Sigmoid colon (tissue), 4 donors: Measurements from ENCODE around the gene ZNF562.

Experiments
- CTCF ChIP-seq, 4 experiments: fragments of 450-650 bp in 3 of 4; fragments of 200-600 bp in 1 of 4; IDR thresholded peaks; one replicate each; pipeline ENCODE4 v1.5.1; 2016 to 2019; ENCODE audit warnings: antibody characterized with exemption in 4 of 4, mild to moderate bottlenecking in 3 of 4, moderate library complexity in 2 of 4
- EP300 ChIP-seq, 4 donors: sonication (generic); formaldehyde crosslinking; IDR thresholded peaks; one replicate each; pipeline ENCODE4 v1.6.1; 2017; ENCODE audit warnings: antibody characterized with exemption in 4 of 4
- POLR2A ChIP-seq, 2 donors: fragments of 450-650 bp; IDR thresholded peaks; one replicate each; pipeline ENCODE4 v1.6.1; 2016; ENCODE audit warnings: antibody characterized with exemption in 2 of 2, mild to moderate bottlenecking in 2 of 2, moderate library complexity in 2 of 2

GRCh38 chr19:9650345-9650744 lies 24.6 kb downstream of the ZNF562 start:
- TF ChIP-seq CTCF (IDR thresholded peaks at IDR 0.05) (no peak), POLR2A (IDR thresholded peaks at IDR 0.05) (no peak), EP300 (IDR thresholded peaks at IDR 0.05) (no peak)
